K562 (cell line): ENCODE data around the gene SCML2. TPM values are rescaled to one million over a fixed set of nuclear protein-coding genes. Genes with fewer than 3 reads are reported as not detected.

Source experiments
- ATAC-seq: fragments of 200-7000 bp; cut with Tn5 transposase; 3 replicates; pipeline ENCODE4 v1.9.1; 2020; ENCODE audit warnings: moderate library complexity
- BruUV-seq: library from RNA; stranded (reverse); fragments of 400-500 nt; replicated peaks from 2 replicates; lab custom pipeline; 2021; lab: Mats Ljungman, UMichigan
- CTCF ChIA-PET: fragments of 300-600 bp; formaldehyde crosslinking; extraction: SDS; loops from one replicate; lab custom pipeline; 2021; ENCODE audit warnings: low intra/inter-chr PET ratio; lab: Yijun Ruan, JAX
- POLR2A ChIA-PET: fragments of 300-600, 350-650 bp; sonication (Branson Sonifier 250); formaldehyde crosslinking; extraction: SDS; loops from one replicate; lab custom pipeline; 2021; ENCODE audit warnings: antibody characterized with exemption, inconsistent platforms; lab: Yijun Ruan, JAX
- DNase-seq, 4 experiments: peaks; one replicate each; pipeline versions ENCODE4 v3.0.0 to v3.0.0-alpha.2; 2011 to 2018; ENCODE audit warnings: low spot score in 3 of 4, mixed read lengths in 3 of 4; ENCODE audit errors: extremely low read depth in 1 of 4
- FAIRE-seq: peaks from 2 replicates; lab custom pipeline; 2011; peaks lifted over from hg19 to GRCh38; lab: Jason Lieb, UNC
- H2AFZ ChIP-seq: 2 replicates; pipeline ENCODE4 v1.6.0; 2011; ENCODE audit warnings: low read depth, low read length, control low read depth, inconsistent platforms
- H3K27ac ChIP-seq: fragments of 200-600 bp; 3 replicates; pipeline ENCODE4 v1.8.0; 2011; ENCODE audit warnings: low read depth, mild to moderate bottlenecking, control low read depth, inconsistent platforms, low read length, moderate library complexity, mixed read lengths; ENCODE audit errors: extremely low read depth
- H3K27me3 ChIP-seq, 2 experiments: fragments of 300-600 bp in 1 of 2; 2 replicates in 1 of 2; 3 replicates in 1 of 2; pipeline versions ENCODE4 v1.6.0 to v1.8.0; 2011; ENCODE audit warnings: inconsistent platforms in 2 of 2, low read length in 2 of 2, mild to moderate bottlenecking in 1 of 2, mixed read lengths in 1 of 2, moderate library complexity in 1 of 2; ENCODE audit not compliant: control insufficient read depth in 2 of 2, insufficient read depth in 2 of 2
- H3K36me3 ChIP-seq: fragments of 300-600 bp; 3 replicates; pipeline ENCODE4 v1.8.0; 2011; ENCODE audit warnings: mild to moderate bottlenecking, low read length, inconsistent platforms; ENCODE audit not compliant: control insufficient read depth, insufficient read depth
- H3K4me1 ChIP-seq, 2 experiments: fragments of 200-600 bp in 1 of 2; replicated peaks in 1 of 2; 2 replicates in 1 of 2; 3 replicates in 1 of 2; pipeline versions ENCODE4 v1.5.1 to v1.8.0; 2011; ENCODE audit warnings: inconsistent platforms in 2 of 2, low read length in 2 of 2, mild to moderate bottlenecking in 1 of 2, mixed read lengths in 1 of 2, moderate library complexity in 1 of 2; ENCODE audit not compliant: control insufficient read depth in 2 of 2, insufficient read depth in 2 of 2
- H3K4me2 ChIP-seq: 2 replicates; pipeline ENCODE4 v1.6.1; 2011; ENCODE audit warnings: low read length, control low read depth, inconsistent platforms, mixed read lengths; ENCODE audit not compliant: insufficient read depth
- H3K4me3 ChIP-seq: fragments of 200-600 bp; sonication (generic), shearing (Covaris generic); 2 replicates; pipeline ENCODE4 v1.5.1; 2016; ENCODE audit warnings: control low read depth, inconsistent platforms
- H3K79me2 ChIP-seq: fragments of 200-600 bp; 3 replicates; pipeline ENCODE4 v1.8.0; 2011; ENCODE audit warnings: low read length, inconsistent platforms; ENCODE audit not compliant: control insufficient read depth, insufficient read depth
- H3K9ac ChIP-seq, 2 experiments: 2 replicates each; pipeline versions ENCODE4 v1.6.0 to v1.6.1; 2011; ENCODE audit warnings: low read depth in 2 of 2, low read length in 2 of 2, control low read depth in 1 of 2, inconsistent platforms in 1 of 2, mild to moderate bottlenecking in 1 of 2, mixed read lengths in 1 of 2; ENCODE audit not compliant: insufficient read depth in 1 of 2
- H3K9me1 ChIP-seq: one replicate; pipeline ENCODE4 v1.6.0; 2011; ENCODE audit warnings: inconsistent platforms, mild to moderate bottlenecking, low read length, moderate library complexity; ENCODE audit not compliant: control insufficient read depth, insufficient read depth
- H3K9me3 ChIP-seq: replicated peaks from 2 replicates; pipeline ENCODE4 v1.5.1; 2011; ENCODE audit warnings: low read depth, low read length, inconsistent platforms; ENCODE audit not compliant: control insufficient read depth, insufficient read depth
- H4K20me1 ChIP-seq: replicated peaks from 2 replicates; pipeline ENCODE4 v1.6.1; 2011; ENCODE audit warnings: low read length, inconsistent platforms, mixed read lengths; ENCODE audit not compliant: control insufficient read depth, insufficient read depth
- BRF1 ChIP-seq: IDR thresholded peaks from 3 replicates; pipeline ENCODE4 v1.6.1; 2011; ENCODE audit warnings: borderline replicate concordance, mild to moderate bottlenecking; ENCODE audit not compliant: insufficient read length; ENCODE audit errors: extremely low read depth
- C11orf30 ChIP-seq: fragments of 450-650 bp; IDR thresholded peaks from 2 replicates; pipeline ENCODE4 v1.6.1; 2016; ENCODE audit warnings: low read depth, mild to moderate bottlenecking
- CTBP1 ChIP-seq: fragments of 450-650 bp; IDR thresholded peaks from 2 replicates; pipeline ENCODE4 v1.6.1; 2016; ENCODE audit warnings: borderline replicate concordance
- FOXJ2 ChIP-seq: fragments of 200-800 bp; sonication (Bioruptor generic); IDR thresholded peaks from 2 replicates; pipeline ENCODE4 v1.6.1; 2016; ENCODE audit warnings: missing genetic modification characterization, missing compliant biosample characterization
- FOXJ3 ChIP-seq: sonication (generic); formaldehyde crosslinking; IDR thresholded peaks from 2 replicates; pipeline ENCODE4 v1.4.0; 2020; ENCODE audit warnings: mild to moderate bottlenecking, missing genetic modification reagents
- MAFF ChIP-seq: IDR thresholded peaks from 2 replicates; pipeline ENCODE4 v1.6.1; 2012; ENCODE audit warnings: low read length, improper control_type of control experiment
- NRF1 ChIP-seq, 2 experiments: fragments of 450-650 bp; IDR thresholded peaks in 1 of 2; conservative IDR thresholded peaks in 1 of 2; 2 replicates each; pipeline ENCODE4 v1.6.1; 2014; ENCODE audit warnings: mild to moderate bottlenecking in 2 of 2
- TAF15 ChIP-seq: fragments of 200-400 bp; formaldehyde crosslinking; IDR thresholded peaks from 2 replicates; pipeline ENCODE4 v1.6.1; 2017; ENCODE audit warnings: mild to moderate bottlenecking, low read depth, low read length, moderate library complexity
- ZNF316 ChIP-seq: fragments of 450-650 bp; IDR thresholded peaks from 2 replicates; pipeline ENCODE4 v1.6.1; 2016
- WGBS: fragments of 100-300 bp; shearing (Covaris generic); methylation state at CpG from one replicate; pipeline ENCODE4 v1.1.6; 2016; ENCODE audit warnings: low coverage, mixed read lengths; ENCODE audit not compliant: insufficient coverage; ENCODE audit errors: missing lambda C conversion rate; 5-methylcytosine and 5-hydroxymethylcytosine counted together
- in situ Hi-C: fragments of 300-500 bp; cut with MboI; formaldehyde crosslinking; loops from 4 replicates; pipeline ENCODE4 v1.15.0; 2018; ENCODE audit warnings: inconsistent platforms, mixed read lengths
- intact Hi-C: fragments of 100-400 bp; cut with micrococcal nuclease; formaldehyde crosslinking; loops from 2 replicates; pipeline ENCODE4 v1.14.2; 2022
- polyA plus RNA-seq, 8 experiments: library from polyadenylated mRNA; depleted of rRNA in 4 of 8; stranded (reverse) in 5 of 8; unstranded in 3 of 8; fragments of >200 nt; fragmentation: Nextera tagmentation in 2 of 8; fragmentation: Illumina TruSeq in 1 of 8; extraction: Ambion mirVana in 2 of 8; extraction: Trizol in 1 of 8; gene quantifications; 2 replicates each; pipeline versions ENCODE4 v1.2.1 to v1.2.3, GENCODE V29; 2011 to 2014; ENCODE audit warnings: inconsistent platforms in 1 of 8, missing spikeins in 1 of 8
- total RNA-seq, 7 experiments: library from RNA; depleted of rRNA in 6 of 7; stranded (reverse); fragments of >200 nt in 6 of 7; fragmentation: Illumina TruSeq in 2 of 7; extraction: Trizol in 2 of 7; gene quantifications; 2 replicates each; pipeline versions ENCODE4 v1.2.1 to v1.2.3, GENCODE V29; 2011 to 2021; ENCODE audit warnings: low replicate concordance in 1 of 7

The SCML2 gene
- total and polyA plus RNA-seq, 9 of the 15 experiments (the other 6 are each of a cell fraction or from before 2014, with no cell fraction given), result 15.1 to 30.8 (median 22.9) TPM

- in situ Hi-C loops, result no loop called here
- DNase-seq (no peak), ATAC-seq (no peak), FAIRE-seq (no peak)
- Histone ChIP-seq H2AFZ (no peak overlapping the region), H3K27me3 (no peaks in the 10 kb centered on the region), H3K9me3 (no peaks in the 10 kb centered on the region), H4K20me1 (no peaks in the 10 kb centered on the region), H3K4me3 (no peak overlapping the region), H3K36me3 (no peaks in the 10 kb centered on the region)
- CTCF ChIA-PET, result no interaction called here
- no TSS peak for BruUV-seq
- WGBS, result 43% methylated on average over 3 of the region's 3 CpGs
- TF ChIP-seq C11orf30 (peak; percentile 48), MAFF (peak; percentile 15; the same call in 1 of the 2 replicates), FOXJ2 (tag) (no peak), BRF1 (no peak), CTBP1 (no peak), ZNF316 (peak; percentile 68), NRF1 (conservative IDR thresholded peaks at IDR 0.05 in 1 of 2, IDR thresholded peaks at IDR 0.05 in 1 of 2) (no peak), FOXJ3 (CRISPR knock-in tag) (no peak), TAF15 (no peak)
- TF ChIP-seq, all 486 proteins: peak for 3
- Histone ChIP-seq H3K9me1 (no peaks in the 10 kb centered on the region), H3K79me2 (peaks cover 16% of the 10 kb centered on the region; the same call in 2 of the 3 replicates), H3K4me1 (no peaks in the 10 kb centered on the region), H3K4me2 (no peak overlapping the region), H3K27ac (no peak overlapping the region), H3K9ac (no peak overlapping the region)
- POLR2A ChIA-PET, result no interaction called here
- intact Hi-C loops, result no loop called here
Measured at GRCh38 chrX:18286322-18286831, 68.1 kb downstream of the SCML2 start.
